Fibroblast of gingiva (primary cell): ENCODE results near the gene DCDC2C.
A peak's percentile ranks its signal among the peaks of the same experiment; 100 is the strongest.

Experiments used
- DNase-seq: peaks from one replicate; pipeline ENCODE4 v3.0.0-alpha.2; 2011; ENCODE audit warnings: low read depth

The DCDC2C gene

DNA sequence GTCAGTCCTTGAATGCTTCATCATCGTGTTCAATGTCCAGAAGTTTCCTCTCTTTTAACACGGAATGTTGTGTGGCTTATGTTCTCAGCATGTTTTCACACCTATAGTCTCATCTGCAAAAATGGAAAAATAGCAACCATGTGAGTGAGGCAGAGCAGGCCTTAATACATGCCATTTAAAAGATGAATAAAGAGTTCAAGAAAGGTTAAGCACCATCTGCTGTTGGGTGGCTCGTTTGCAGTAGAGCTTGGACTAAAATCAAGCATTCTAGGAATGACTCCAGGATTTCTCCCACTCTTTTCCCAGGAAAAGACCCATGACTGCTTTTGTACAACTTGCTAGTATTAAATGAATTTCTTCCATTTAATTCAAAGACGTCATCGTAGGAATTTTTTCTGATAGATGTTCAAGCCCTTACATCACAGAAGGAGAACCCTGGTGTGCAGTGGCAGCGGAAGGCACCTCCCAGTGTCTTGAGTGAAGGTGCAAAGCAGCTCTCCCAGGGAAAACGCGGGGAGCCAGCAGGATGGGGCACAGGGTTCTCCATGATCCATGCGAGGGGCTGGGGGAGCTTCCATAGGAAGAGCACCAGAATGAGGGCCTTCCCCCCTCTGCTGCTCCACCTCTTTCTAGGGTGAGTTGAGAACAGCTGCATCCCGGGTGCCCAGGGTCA lies 9.6 kb downstream of the DCDC2C start:
- no peak for DNase-seq

GRCh38 chr2:3718679-3719078 lies 15.3 kb downstream of the DCDC2C start:
- no peak for DNase-seq

DNA sequence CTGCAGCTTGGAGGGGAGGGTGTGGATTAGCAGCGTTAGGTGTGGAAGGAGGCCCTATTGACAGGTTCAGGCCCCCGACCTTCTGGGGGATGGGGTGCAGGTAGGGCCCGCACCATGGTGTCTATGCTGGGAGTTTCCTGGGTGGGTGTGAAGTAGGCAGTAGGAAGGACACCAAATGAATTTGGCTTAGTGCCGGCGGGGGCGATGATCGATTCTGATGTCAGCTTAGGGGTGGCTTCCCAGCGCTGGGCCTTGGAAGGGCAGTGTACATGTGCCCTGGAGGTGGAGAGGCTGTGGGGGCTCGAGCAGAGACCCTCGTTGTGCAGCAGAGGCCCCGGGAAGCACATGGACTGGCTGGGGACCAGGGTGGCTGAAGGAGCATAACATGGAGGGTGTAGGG lies 21.6 kb downstream of the DCDC2C start:
- no peak for DNase-seq

- DNase-seq, result no peak
Observed at GRCh38 chr2:3725458-3726250, 22.3 kb downstream of the DCDC2C start.

- no peak for DNase-seq
Observed at GRCh38 chr2:3726511-3726910, 23.1 kb downstream of the DCDC2C start.

DNA sequence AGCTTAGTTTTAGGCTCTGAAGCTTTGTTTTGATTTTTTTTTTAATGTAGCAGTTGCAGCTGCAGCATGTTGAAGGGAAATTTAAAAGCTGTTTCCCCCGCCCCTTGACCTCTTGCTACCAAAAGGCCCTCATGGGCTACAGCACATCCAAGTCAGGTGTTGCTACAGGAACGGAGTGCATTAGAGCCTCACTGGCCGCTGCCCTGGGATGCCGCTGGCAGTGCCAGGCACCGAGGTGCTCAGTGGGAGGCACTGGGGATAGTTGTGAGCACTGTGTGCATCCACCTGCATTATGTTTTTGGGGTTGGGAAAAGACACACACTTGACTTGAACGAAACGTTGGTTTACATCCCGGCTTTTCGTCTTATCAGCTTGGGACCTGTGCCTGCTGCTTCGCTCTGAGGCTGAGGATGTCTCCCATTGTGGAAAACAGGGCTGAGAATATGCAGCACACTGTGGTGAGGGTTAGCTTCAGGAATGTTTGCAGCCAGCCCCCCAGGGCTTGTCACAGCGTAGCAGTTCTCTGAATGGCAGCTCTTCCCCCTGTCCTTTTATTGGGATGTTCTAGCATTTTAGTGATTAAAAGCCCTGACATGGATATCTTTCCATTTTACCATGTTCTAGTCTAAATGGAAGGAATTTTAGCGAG lies 24.1 kb downstream of the DCDC2C start:
- no peak for DNase-seq

GRCh38 chr2:3728104-3729054 lies 25.0 kb downstream of the DCDC2C start:
- DNase-seq, result peak; percentile 39

GRCh38 chr2:3729055-3729448 lies 25.7 kb downstream of the DCDC2C start:
- no peak for DNase-seq

- no peak for DNase-seq
Observed at GRCh38 chr2:3729786-3730185, 26.4 kb downstream of the DCDC2C start.

- DNase-seq, result no peak
Observed at GRCh38 chr2:3730646-3731045, 27.3 kb downstream of the DCDC2C start.

DNA sequence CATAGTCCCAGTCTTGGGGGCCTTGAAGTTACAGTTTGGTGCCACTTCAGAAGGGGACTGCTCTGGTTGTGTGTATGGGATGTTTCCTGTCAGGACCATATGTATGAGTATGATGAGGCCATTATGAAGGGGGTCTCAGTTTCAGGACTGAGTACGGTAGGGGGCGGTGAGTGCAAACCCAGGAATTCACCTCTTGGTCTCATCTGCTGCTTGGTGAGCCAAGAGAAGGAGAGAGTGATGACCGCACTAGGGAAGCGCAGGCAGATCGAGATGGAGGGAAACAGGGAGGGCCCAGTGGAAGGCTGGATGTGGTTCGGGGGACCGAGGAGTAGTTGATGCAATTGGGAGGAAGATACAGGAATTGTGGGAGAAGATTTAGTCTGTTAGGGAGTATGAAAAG lies 28.5 kb downstream of the DCDC2C start:
- no peak for DNase-seq

DNA sequence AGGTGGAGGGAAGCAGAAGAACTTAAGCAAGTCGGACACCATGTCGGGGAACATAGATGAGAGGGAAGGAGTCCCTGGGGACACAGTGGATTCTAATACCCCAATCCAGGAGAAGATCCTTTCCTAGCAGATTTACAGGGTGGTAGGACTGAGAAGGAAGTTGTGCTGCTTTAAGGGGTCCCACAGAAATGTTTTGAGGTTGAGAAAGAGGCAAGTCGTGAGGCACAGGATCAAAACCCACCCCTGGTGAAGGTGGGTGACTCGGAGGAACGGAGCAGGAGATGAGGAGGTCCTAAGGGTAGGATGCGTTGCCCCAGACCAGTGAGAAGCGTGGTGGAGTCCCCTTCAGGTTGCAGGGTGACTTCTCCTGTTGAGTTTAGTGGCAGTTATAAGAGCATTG lies 32.7 kb downstream of the DCDC2C start:
- DNase-seq, result no peak

DNA sequence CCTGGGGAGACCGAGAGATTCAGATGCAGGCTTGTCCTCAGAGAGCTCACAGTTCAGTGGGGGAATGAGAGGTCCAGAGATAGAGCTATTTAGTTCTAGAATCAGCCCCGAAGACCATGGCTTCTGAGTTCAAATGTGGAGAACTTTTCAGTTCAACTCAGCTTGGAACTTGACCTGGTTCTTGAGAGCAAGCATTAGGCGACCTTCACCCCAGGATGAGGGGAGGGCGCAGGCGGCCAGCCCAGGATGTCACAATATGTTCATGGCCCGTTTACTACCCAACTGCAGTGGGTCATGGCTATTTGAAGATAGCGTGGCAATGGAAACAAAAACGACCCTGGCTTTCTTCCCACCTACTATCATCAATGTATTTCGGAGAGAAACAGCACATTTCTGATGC lies 33.8 kb downstream of the DCDC2C start:
- DNase-seq, result no peak

GRCh38 chr2:3738454-3738853 lies 35.1 kb downstream of the DCDC2C start:
- DNase-seq, result no peak

DNA sequence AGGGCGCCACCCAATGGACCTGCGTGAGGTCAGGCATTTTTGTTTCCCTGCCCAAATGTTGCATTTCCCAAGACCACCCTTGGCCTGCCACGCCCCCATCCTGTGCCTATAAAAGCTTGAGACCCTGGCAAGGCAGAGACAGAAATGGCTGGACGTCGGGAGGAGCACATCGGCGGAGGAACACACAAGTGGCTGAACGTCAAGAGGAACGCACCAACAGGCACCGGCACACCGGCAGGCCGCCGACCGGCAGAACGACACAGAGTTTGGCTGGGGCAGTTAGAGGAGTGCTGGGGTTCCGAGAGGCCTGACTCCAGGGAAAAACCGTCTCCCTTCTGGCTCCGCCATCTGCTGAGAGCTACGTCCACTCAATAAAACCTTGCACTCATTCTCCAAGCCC lies 35.9 kb downstream of the DCDC2C start:
- DNase-seq, result no peak

DNA sequence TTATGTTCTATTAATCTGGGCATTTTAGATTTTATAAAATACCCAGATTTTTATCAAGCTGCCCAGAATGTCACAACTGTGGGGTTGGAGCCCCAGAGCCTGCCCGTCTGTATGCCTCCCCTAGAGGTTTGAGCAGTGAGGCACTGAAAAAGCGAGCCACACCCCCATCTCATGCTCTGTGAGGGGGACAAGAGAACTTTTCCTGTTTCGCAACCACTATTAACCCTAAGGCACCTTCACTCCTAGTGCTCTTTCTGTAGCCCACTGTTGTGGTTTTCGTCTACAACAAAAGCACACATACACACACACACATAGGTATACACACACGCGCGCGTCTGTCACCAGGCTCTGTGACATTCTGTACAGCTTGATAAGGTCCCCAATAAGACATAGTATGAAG lies 38.0 kb downstream of the DCDC2C start:
- no peak for DNase-seq

GRCh38 chr2:3741867-3742602 lies 38.7 kb downstream of the DCDC2C start:
- no peak for DNase-seq

DNA sequence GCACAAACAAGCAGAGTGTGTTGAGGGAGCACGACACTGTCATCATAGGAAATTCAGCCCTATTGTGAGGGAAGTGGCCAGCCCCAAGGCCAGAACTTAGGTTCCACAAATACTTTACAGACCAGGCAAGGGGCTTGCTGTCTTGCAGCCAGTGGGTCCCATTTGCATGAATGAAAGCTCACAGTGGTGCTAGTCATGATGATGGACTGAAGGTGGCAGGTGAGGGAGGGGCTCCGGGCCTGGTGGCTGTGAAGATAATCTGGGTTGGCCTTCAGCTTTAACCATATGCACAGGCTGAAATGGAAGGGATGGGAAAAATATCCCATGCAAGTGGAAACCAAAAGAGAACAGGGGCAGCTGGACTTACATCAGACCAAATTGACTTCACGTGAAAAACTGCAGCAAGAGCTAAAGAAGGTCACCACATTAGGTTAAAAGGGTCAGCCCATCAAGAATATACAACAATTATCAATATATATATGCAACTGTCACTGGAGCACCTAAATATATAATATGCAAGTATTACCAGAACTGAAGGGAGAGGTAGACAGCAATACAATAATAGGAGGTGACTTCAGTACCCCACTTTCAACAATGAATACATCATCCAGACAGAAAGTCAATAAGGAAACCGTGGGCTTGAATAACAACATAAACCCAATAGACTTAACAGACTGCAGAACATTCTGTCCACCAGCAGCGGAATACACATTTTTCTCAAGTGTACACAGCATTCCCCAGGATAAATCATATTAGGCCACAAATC lies 39.6 kb downstream of the DCDC2C start:
- DNase-seq, result no peak

- no peak for DNase-seq
Observed at GRCh38 chr2:3743951-3744555, 40.7 kb downstream of the DCDC2C start.

DNA sequence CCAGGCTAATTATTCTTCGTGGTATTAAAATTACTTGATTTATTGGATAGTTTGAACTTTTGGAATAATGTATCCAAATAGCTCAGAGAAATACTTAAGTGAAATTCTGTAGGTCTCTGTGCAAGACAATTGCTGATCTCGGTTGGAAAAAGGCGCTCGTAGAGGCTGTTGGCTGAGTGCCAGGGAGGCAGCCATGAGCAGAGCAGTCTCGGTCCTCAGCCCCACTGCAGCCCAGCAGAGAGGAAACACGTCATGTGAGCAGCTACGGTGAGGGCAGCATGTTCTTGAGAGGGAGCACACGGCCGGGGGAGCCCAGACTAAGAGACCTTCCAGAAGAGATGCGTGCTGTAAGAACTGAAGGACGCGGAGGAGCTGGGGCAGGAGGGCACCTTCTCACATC lies 42.5 kb downstream of the DCDC2C start:
- DNase-seq, result no peak
